Subcutaneous adipose tissue (tissue), 4 donors: ENCODE results near the gene CCSER1. TPM values are rescaled to one million over a fixed set of nuclear protein-coding genes. Genes with fewer than 3 reads are reported as not detected.

Experiments
- CTCF ChIP-seq: fragments of 450-650 bp; IDR thresholded peaks from one replicate; pipeline ENCODE4 v1.5.1; 2016; ENCODE audit warnings: low read depth, mild to moderate bottlenecking, control low read depth, antibody characterized with exemption, moderate library complexity
- total RNA-seq, 4 donors: library from RNA; depleted of rRNA; stranded (reverse); fragments of >200 nt; gene quantifications; one replicate each; pipeline ENCODE4 v1.1.0, GENCODE V29; 2016

CCSER1 gene
- total RNA-seq, 4 donors from 2014 or later: 8.0 to 18.1 (median 16.0) TPM

- TF ChIP-seq CTCF: no peak
These were observed 706.5 kb downstream of the CCSER1 start for GRCh38 chr4:90833706-90834105.

GRCh38 chr4:90837241-90837640 is 710.0 kb downstream of the CCSER1 start:
- no peak for TF ChIP-seq CTCF

GRCh38 chr4:90840291-90840690 is 713.1 kb downstream of the CCSER1 start:
- no peak for TF ChIP-seq CTCF

- no peak for TF ChIP-seq CTCF
These were observed 713.6 kb downstream of the CCSER1 start for GRCh38 chr4:90840828-90841227.

GRCh38 chr4:90841676-90842075 is 714.5 kb downstream of the CCSER1 start:
- TF ChIP-seq CTCF: no peak

GRCh38 chr4:90842960-90843359 is 715.8 kb downstream of the CCSER1 start:
- no peak for TF ChIP-seq CTCF

GRCh38 chr4:90844241-90844640 is 717.0 kb downstream of the CCSER1 start:
- TF ChIP-seq CTCF: no peak
